Gastroesophageal sphincter (tissue), 4 donors: ENCODE measurements around the gene GARIN5A. TPM values are rescaled to one million over a fixed set of nuclear protein-coding genes. Genes with fewer than 3 reads are reported as not detected.

Experiments used
- ATAC-seq: fragments of 150-250 bp; one replicate; pipeline ENCODE4 v1.9.1; 2016; ENCODE audit warnings: mild to moderate bottlenecking, moderate library complexity
- H3K27ac ChIP-seq, 4 donors: fragments of 200-600 bp; sonication (generic) in 3 of 4; 1 replicate in 3 of 4; 2 replicates in 1 of 4; pipeline ENCODE4 v1.5.1; 2016 to 2019
- H3K27me3 ChIP-seq: fragments of 200-600 bp; sonication (generic); one replicate; pipeline ENCODE4 v1.5.1; 2019
- H3K36me3 ChIP-seq, 2 donors: fragments of 200-600 bp; sonication (generic); one replicate each; pipeline ENCODE4 v1.5.1; 2019; ENCODE audit warnings: control low read depth in 1 of 2
- H3K4me1 ChIP-seq, 3 donors: fragments of 200-600 bp; sonication (generic); 1 replicate in 2 of 3; 2 replicates in 1 of 3; pipeline ENCODE4 v1.5.1; 2016 to 2019; ENCODE audit warnings: control low read depth in 2 of 3
- H3K4me3 ChIP-seq, 2 donors: fragments of 200-600 bp; sonication (generic); one replicate each; pipeline ENCODE4 v1.5.1; 2019; ENCODE audit warnings: mild to moderate bottlenecking in 1 of 2, moderate library complexity in 1 of 2
- H3K9me3 ChIP-seq, 3 donors: fragments of 200-600 bp; sonication (generic); one replicate each; pipeline ENCODE4 v1.5.1; 2017 to 2019; ENCODE audit warnings: control low read depth in 2 of 3
- CTCF ChIP-seq, 4 experiments: fragments of 200-600 bp in 2 of 4; fragments of 450-650 bp in 2 of 4; sonication (generic) in 1 of 4; IDR thresholded peaks; one replicate each; pipeline ENCODE4 v1.5.1; 2017 to 2019; ENCODE audit warnings: antibody characterized with exemption in 4 of 4, mild to moderate bottlenecking in 2 of 4, moderate library complexity in 2 of 4
- EP300 ChIP-seq: sonication (generic); formaldehyde crosslinking; IDR thresholded peaks from one replicate; pipeline ENCODE4 v1.6.1; 2017; ENCODE audit warnings: antibody characterized with exemption, mild to moderate bottlenecking
- POLR2A ChIP-seq, 2 donors: fragments of 450-650 bp; IDR thresholded peaks; one replicate each; pipeline ENCODE4 v1.6.1; 2017; ENCODE audit warnings: antibody characterized with exemption in 2 of 2, mild to moderate bottlenecking in 2 of 2, moderate library complexity in 1 of 2
- POLR2AphosphoS5 ChIP-seq: sonication (generic); formaldehyde crosslinking; IDR thresholded peaks from one replicate; pipeline ENCODE4 v1.6.1; 2017; ENCODE audit warnings: antibody characterized with exemption
- WGBS, 2 donors: methylation state at CpG; one replicate each; pipeline ENCODE4 v1.1.5; 2018; ENCODE audit warnings: low coverage in 1 of 2; 5-methylcytosine and 5-hydroxymethylcytosine counted together
- total RNA-seq, 4 donors: library from RNA; depleted of rRNA; stranded (reverse); fragments of >200 nt; gene quantifications; one replicate each; pipeline ENCODE4 v1.1.0, GENCODE V29; 2016

Gene GARIN5A
- total RNA-seq, 4 donors from 2014 or later, result 0.78 to 1.7 TPM; not detected in 2

- Histone ChIP-seq H3K9me3 (no peaks in the 10 kb centered on the region), H3K4me3 (no peak overlapping the region), H3K36me3 (peaks cover 0 to 16% of the 10 kb centered on the region in 2 donors), H3K27me3 (no peaks in the 10 kb centered on the region), H3K27ac (no peak overlapping the region), H3K4me1 (peaks cover 3 to 26% (median 6%) of the 10 kb centered on the region in 3 donors)
- TF ChIP-seq CTCF (IDR thresholded peaks at IDR 0.05), result no peak
- no peak for TF ChIP-seq POLR2AphosphoS5
- no peak for TF ChIP-seq EP300
- no peak for TF ChIP-seq POLR2A (IDR thresholded peaks at IDR 0.05)
- WGBS, 2 donors, result 80% methylated on average over 10 of the region's 11 CpGs; no CpG with 5 or more reads in 1 of the 2 donors
- no peak for ATAC-seq
Observed at GRCh38 chr19:50509366-50509765, 32.7 kb upstream of the GARIN5A start.

- H3K4me1 ChIP-seq, result peaks cover 3 to 26% (median 6%) of the 10 kb centered on the region in 3 donors
- no peaks in the 10 kb centered on the region for H3K27me3 ChIP-seq
- no peak for ATAC-seq
- no peak overlapping the region for H3K4me3 ChIP-seq
- WGBS, 2 donors, result 68 to 73% methylated on average over 3 of the region's 3 CpGs
- no peak overlapping the region for H3K27ac ChIP-seq
- H3K9me3 ChIP-seq, result no peaks in the 10 kb centered on the region
- no peak for TF ChIP-seq POLR2A (IDR thresholded peaks at IDR 0.05)
- TF ChIP-seq POLR2AphosphoS5, result no peak
- no peak for TF ChIP-seq CTCF (IDR thresholded peaks at IDR 0.05)
- TF ChIP-seq EP300, result no peak
- H3K36me3 ChIP-seq, result peaks cover 0 to 16% of the 10 kb centered on the region in 2 donors
Observed at GRCh38 chr19:50508843-50509190, 32.2 kb upstream of the GARIN5A start.

- Histone ChIP-seq H3K27ac (no peak overlapping the region), H3K36me3 (peaks cover 0 to 16% of the 10 kb centered on the region in 2 donors), H3K4me3 (no peak overlapping the region), H3K4me1 (peaks cover 3 to 26% (median 6%) of the 10 kb centered on the region in 3 donors), H3K9me3 (no peaks in the 10 kb centered on the region), H3K27me3 (no peaks in the 10 kb centered on the region)
- ATAC-seq, result no peak
- TF ChIP-seq EP300 (no peak), POLR2AphosphoS5 (no peak), CTCF (IDR thresholded peaks at IDR 0.05) (no peak), POLR2A (IDR thresholded peaks at IDR 0.05) (no peak)
- 86 to 100% methylated on average over 1 of the region's 8 CpGs for WGBS, 2 donors
Observed at GRCh38 chr19:50507376-50507775, 30.7 kb upstream of the GARIN5A start.

- Histone ChIP-seq H3K36me3 (peaks cover 0 to 16% of the 10 kb centered on the region in 2 donors), H3K27ac (no peak overlapping the region), H3K4me1 (peaks cover 3 to 25% (median 6%) of the 10 kb centered on the region in 3 donors), H3K9me3 (no peaks in the 10 kb centered on the region), H3K27me3 (no peaks in the 10 kb centered on the region), H3K4me3 (no peak overlapping the region)
- ATAC-seq, result no peak
- no peak for TF ChIP-seq EP300
- TF ChIP-seq POLR2AphosphoS5, result no peak
- TF ChIP-seq CTCF (IDR thresholded peaks at IDR 0.05), result no peak
- TF ChIP-seq POLR2A (IDR thresholded peaks at IDR 0.05), result no peak
- 90 to 96% methylated on average over 4 to 8 of the region's 10 CpGs for WGBS, 2 donors
Observed at GRCh38 chr19:50506700-50507099, 30.1 kb upstream of the GARIN5A start.

- Histone ChIP-seq H3K27ac (no peak overlapping the region), H3K4me3 (no peak overlapping the region), H3K36me3 (peaks cover 0 to 16% of the 10 kb centered on the region in 2 donors), H3K27me3 (no peaks in the 10 kb centered on the region), H3K9me3 (no peaks in the 10 kb centered on the region), H3K4me1 (peaks cover 3 to 28% (median 6%) of the 10 kb centered on the region in 3 donors)
- TF ChIP-seq CTCF (IDR thresholded peaks at IDR 0.05) (no peak), POLR2A (IDR thresholded peaks at IDR 0.05) (no peak), EP300 (no peak), POLR2AphosphoS5 (no peak)
- no peak for ATAC-seq
- no CpG with 5 or more reads among the region's 30 CpGs for WGBS, 2 donors
Observed at GRCh38 chr19:50505856-50506611, 29.4 kb upstream of the GARIN5A start.
